GM18520 (cell line): ENCODE measurements around the gene HYAL3.
"Not testable (repeated sequence)": the region's sequence is repeated elsewhere in the genome, so short reads cannot be mapped to it uniquely, and the experiment has no call there.

Experiments
- ATAC-seq: cut with Tn5 transposase; IDR thresholded peaks from one replicate; pipeline ENCODE4 v1.9.1; 2021; ENCODE audit not compliant: unreplicated experiment

The HYAL3 gene

DNA sequence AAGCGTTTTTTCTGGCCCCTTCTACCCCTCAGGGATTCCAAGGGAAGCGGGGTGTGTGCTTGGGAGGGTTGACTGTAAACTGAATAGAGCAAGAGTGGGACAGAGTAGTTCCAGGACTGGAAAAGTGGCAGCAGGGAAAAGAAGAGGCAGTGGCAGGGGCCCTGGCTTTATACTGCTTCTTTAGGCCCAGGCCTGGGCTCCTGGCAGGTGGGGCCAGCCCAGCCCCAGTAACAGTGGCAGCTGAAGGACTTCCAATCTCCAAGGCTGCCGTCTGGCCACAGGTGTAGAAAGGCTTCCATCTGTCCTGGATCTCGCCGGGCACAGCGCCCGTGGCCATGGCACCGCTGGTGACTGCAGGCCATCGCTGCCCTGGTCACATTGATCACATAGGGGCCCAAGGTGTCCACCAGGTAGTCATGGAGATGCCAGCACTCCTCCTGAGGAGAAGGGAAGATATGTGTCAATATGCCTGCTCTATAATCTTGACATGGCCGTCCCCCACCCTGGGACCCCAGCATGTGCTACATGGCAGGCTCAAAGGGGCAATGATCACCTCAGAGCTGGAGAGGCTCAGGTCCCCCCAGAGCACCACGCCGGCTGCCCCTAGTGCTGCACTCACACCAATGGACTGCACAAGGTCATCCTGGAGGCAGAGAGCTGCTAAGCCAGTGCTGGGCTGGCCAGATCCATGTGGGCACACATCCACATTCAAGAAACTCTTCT lies 6.0 kb downstream of the HYAL3 start:
- ATAC-seq, result no peak

- ATAC-seq, result peak; percentile 93
These were observed 6.8 kb downstream of the HYAL3 start, which contains the start of gene IFRD2 for GRCh38 chr3:50292159-50293078. TSS of gene IFRD2 (minus strand) at chr3:50292429. CDS start at chr3:50292274, 155 bp downstream.

DNA sequence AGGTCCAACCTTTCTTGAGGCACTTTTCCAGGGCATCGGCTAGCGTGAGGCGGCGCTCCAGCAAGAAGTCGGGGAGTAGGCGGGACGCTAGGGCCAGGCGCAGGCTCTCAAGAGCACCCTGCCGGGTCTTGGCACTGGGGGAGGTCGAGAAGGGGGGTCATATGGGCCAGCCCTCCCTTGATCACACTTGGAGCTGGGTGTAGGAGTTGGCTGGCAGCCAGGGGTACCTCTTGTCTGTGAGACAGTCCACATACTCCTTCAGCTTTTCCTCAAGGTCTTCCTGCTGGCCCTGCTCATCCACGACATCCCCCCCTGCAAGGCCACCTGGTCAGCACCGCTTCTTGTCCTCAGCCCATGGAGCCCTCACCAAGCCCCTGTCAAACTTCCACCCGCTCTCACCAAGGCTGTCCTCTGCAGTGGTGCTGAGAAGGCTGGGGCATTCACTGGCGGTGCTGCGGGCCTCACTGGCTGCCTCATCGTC lies 9.0 kb downstream of the HYAL3 start:
- ATAC-seq, result no peak

GRCh38 chr3:50289130-50289529 lies 10.1 kb downstream of the HYAL3 start:
- no peak for ATAC-seq

GRCh38 chr3:50288387-50289007 lies 10.7 kb downstream of the HYAL3 start:
- ATAC-seq, result no peak

DNA sequence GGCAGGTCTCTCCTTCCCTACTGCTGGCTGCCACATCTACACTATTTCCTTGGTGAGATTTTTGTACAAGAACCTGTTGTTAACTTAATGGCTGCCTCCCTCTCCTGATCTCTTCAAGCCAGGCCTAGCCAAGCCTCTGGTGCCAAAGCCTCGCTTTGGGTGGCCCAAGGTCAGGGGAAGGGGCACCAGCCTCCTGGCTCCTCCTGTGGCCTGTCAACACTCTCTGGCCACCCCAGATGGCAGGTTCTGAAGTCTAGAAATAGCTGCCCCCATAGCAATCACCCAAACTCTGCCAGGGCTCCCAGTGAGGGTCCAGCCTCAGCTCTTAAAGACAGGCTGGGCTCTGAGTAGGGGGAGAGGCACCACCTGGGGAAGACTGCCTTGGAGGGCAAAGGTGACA lies 11.9 kb downstream of the HYAL3 start:
- ATAC-seq, result no peak

DNA sequence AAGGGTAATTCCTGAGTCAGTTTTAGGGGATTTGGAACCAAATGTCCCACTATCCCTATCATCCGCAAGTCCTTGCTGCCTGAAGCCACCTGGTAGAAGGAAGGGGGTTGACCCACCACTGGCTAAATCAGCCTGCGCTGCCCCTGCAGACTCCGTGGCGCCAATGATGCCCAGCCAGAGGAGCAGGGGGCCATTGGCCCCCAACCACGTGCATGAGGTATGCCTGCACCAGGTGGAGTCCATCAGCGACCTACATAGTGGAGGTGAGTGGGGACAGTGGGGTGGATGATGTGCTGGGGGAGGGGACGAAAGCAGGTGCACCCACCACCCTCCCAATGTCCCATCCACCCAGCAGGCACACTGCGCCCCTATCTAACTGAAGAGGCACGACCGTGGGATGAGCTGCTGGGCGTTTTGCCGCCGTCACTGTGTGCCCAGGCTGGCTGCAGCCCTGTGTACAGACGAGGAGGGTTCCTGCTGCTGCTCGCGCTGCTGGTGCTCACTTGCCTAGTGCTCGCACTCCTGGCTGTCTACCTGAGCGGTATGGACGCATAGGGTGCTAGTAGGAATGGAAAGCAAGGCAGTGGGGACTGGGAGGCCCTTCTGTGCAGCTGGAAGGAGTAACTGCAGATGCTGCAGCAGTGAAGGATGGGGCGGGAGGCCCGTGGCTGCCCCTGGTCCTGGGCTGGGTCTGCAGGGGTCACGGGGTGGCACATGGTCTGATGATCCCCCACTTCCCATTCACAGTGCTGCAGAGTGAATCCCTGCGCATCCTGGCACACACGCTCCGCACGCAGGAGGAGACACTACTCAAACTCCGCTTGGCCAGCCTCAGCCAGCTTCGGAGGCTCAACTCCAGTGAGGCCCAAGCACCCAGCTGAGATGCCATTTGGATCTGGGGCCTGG lies 12.6 kb downstream of the HYAL3 start:
- ATAC-seq, result no peak

DNA sequence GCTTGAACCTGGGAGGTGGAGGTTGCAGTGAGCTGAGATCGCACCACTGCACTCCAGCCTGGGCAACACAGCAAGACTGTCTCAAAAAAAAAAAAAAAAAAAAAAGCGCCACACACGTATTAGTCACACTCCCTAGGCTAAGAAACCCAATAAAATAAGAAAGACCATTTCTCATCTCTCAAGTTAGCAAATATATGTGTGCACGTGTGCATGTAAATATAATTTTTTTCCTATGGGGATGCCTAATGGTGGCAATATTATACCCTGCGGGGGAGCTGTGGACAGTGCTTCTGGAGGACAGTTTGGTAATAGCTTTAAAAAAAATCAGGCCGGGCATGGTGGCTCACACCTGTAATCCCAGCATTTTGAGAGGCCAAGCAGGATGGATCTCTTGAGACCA lies 15.1 kb downstream of the HYAL3 start:
- not testable (repeated sequence) for ATAC-seq

DNA sequence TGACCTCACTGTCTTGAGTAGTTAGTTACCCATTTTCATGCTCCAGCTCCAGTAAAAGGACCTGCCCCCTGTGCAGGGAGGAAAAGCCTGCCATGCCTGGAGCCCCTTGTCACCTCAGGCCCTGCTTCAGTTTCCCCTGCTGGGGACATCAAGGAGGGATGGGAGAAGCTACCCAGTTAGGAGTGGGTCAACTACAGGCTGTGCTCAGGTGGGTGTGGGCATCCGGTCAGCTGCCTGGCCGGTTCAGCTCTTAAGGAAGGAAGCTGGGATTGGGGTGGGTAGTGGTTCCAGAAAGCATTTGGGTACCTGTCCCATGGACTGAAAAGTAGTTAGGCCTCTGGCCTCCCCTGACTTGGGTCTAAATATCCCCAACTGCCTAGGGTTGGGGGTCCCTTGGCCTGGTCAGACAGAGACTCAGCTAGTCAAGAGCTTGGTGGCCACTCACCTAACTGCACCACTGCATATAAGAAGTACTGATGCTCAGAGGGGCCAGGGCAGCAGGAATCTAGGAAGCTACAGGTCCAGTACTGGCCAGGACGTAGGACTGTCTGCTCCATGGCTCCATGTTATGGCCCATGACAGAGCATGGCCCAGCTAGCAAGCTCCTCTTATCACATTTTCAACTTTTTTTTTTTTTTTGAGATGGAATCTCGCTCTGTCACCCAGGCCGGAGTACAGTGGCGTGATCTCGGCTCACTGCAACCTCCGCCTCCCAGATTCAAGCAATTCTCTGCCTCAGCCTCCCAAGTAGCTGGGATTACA lies 19.8 kb downstream of the HYAL3 start:
- ATAC-seq, result no peak

- ATAC-seq, result no peak
These were observed 20.4 kb downstream of the HYAL3 start, which contains the start of gene LSMEM2 for GRCh38 chr3:50278880-50279224. TSS of gene LSMEM2 (plus strand) at chr3:50279087. CDS start at chr3:50279114, 27 bp downstream.

GRCh38 chr3:50278123-50278879 lies 20.9 kb downstream of the HYAL3 start:
- no peak for ATAC-seq

DNA sequence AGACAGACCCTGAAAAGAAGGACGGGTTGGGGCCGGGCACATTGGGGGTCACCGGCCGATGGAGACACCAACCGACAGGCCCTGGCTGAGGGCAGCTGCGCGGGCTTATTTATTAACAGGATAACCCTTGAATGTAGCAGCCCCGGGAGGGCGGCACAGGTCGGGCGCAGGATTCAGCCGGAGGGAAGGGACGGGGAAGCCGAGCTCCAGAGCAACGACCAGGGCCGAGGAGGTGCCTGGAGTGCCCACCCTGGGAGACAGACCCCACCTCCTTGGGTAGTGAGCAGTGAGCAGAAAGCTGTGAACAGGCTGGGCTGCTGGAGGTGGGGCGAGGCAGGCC lies 22.5 kb downstream of the HYAL3 start:
- no peak for ATAC-seq

- no peak for ATAC-seq
These were observed 23.0 kb downstream of the HYAL3 start for GRCh38 chr3:50275996-50276761.

DNA sequence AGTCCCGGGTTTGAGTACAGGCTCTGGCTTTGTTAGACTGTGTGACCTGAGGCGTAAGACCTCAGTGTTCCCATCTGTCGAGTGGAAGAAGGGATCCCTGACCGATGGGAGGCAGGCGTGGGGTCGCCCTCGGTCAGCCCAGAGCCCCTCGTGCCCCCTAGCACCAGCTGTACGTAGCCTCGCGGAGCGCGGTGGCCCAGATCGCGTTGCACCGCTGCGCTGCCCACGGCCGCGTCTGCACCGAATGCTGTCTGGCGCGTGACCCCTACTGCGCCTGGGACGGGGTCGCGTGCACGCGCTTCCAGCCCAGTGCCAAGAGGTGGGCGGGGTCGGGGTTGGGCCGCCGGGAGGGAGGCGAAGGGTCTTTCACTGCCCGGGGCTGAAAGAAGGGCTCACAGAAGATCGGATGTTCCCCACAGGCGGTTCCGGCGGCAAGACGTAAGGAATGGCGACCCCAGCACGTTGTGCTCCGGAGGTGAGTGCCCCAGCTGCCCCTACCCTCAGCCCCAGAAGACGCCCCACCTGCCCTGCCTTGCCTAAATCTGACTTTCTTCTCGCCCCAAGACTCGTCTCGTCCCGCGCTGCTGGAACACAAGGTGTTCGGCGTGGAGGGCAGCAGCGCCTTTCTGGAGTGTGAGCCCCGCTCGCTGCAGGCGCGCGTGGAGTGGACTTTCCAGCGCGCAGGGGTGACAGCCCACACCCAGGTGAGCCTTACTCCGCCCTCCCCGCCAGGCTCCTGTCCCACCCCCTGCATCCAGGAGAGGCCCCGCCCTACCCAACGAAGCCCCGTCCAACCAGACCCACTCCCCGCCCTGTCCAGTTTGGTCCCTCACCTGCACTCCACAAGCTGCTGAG lies 23.8 kb downstream of the HYAL3 start:
- no peak for ATAC-seq

DNA sequence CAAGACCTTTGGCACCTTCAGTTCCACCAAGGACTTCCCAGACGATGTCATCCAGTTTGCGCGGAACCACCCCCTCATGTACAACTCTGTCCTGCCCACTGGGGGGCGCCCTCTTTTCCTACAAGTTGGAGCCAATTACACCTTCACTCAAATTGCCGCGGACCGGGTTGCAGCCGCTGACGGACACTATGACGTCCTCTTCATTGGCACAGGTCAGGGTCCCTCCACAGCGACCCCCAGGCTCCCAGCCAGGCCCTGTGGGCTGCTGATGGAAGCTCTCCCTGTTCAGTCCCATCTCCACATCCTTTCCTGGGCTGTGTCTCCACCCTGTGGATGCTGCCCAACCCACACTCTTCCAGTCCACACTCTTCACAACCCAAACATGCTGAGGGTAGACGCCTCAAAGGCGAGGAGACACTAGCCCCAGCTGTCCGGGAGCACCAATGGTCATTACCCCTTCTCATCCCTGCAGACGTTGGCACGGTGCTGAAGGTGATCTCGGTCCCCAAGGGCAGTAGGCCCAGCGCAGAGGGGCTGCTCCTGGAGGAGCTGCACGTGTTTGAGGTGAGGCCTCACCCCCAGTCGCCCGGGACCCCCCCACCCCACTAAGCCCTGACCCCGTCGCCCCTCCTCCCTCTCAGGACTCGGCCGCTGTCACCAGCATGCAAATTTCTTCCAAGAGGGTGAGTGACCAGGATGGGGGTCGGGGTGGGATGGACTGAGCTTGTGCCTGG lies 24.7 kb downstream of the HYAL3 start:
- ATAC-seq, result no peak

DNA sequence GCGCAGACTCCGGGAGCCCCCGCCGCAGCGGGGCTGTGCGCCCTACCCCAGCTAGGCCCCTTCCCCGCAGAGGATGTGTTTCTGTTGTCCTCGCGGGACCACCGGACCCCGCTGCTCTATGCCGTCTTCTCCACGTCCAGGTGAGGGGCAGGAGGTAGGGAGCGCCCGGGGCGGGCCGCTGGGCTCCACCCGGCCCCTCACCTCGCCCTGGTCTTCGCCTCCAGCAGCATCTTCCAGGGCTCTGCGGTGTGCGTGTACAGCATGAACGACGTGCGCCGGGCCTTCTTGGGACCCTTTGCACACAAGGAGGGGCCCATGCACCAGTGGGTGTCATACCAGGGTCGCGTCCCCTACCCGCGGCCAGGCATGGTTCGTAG lies 25.5 kb downstream of the HYAL3 start:
- no peak for ATAC-seq
